Subcutaneous abdominal adipose tissue (tissue), 5 donors: ENCODE measurements around the gene ZFAND4.

Experiments used
- H3K27ac ChIP-seq: one replicate; pipeline ENCODE4 v1.7.0; 2013; ENCODE audit warnings: low read depth, mild to moderate bottlenecking, inconsistent platforms, low read length, moderate library complexity
- H3K27me3 ChIP-seq, 5 donors: one replicate each; pipeline ENCODE4 v1.7.0; 2013; ENCODE audit warnings: low read length in 5 of 5, inconsistent platforms in 1 of 5; ENCODE audit not compliant: control insufficient read depth in 5 of 5, insufficient read depth in 4 of 5
- H3K36me3 ChIP-seq, 5 donors: one replicate each; pipeline ENCODE4 v1.7.0; 2013; ENCODE audit warnings: low read length in 5 of 5; ENCODE audit not compliant: control insufficient read depth in 5 of 5, insufficient read depth in 5 of 5
- H3K4me1 ChIP-seq, 5 donors: one replicate each; pipeline ENCODE4 v1.7.0; 2013; ENCODE audit warnings: low read length in 5 of 5, mild to moderate bottlenecking in 3 of 5, moderate library complexity in 1 of 5; ENCODE audit not compliant: control insufficient read depth in 5 of 5, insufficient read depth in 5 of 5
- H3K4me3 ChIP-seq, 5 donors: one replicate each; pipeline ENCODE4 v1.7.0; 2013; ENCODE audit warnings: low read length in 5 of 5, low read depth in 1 of 5
- H3K9ac ChIP-seq, 5 donors: one replicate each; pipeline ENCODE4 v1.7.0; 2013; ENCODE audit warnings: low read length in 5 of 5, mild to moderate bottlenecking in 4 of 5, moderate library complexity in 3 of 5
- H3K9me3 ChIP-seq, 5 donors: one replicate each; pipeline ENCODE4 v1.7.0; 2013; ENCODE audit warnings: low read length in 5 of 5; ENCODE audit not compliant: control insufficient read depth in 5 of 5
- donor health status: healthy.
- donor health status: healthy.
- donor health status: healthy.
- donor health status: healthy.
- donor health status: healthy.

ZFAND4 gene

GRCh38 chr10:45644527-45644926 is 28.0 kb downstream of the ZFAND4 start:
- Histone ChIP-seq H3K4me3 (no peak overlapping the region), H3K4me1 (no peaks in the 10 kb centered on the region), H3K27ac (no peak overlapping the region), H3K9ac (no peak overlapping the region), H3K9me3 (no peaks in the 10 kb centered on the region), H3K36me3 (peaks cover 23 to 35% (median 28%) of the 10 kb centered on the region in 5 donors), H3K27me3 (no peaks in the 10 kb centered on the region)

- peaks cover 0 to 13% (median 11%) of the 10 kb centered on the region in 5 donors for H3K36me3 ChIP-seq
- no peaks in the 10 kb centered on the region for H3K4me1 ChIP-seq
- no peak overlapping the region for H3K27ac ChIP-seq
Measured at GRCh38 chr10:45640941-45641340, 31.6 kb downstream of the ZFAND4 start.

GRCh38 chr10:45640049-45640448 is 32.5 kb downstream of the ZFAND4 start:
- no peaks in the 10 kb centered on the region for H3K27me3 ChIP-seq
- H3K9me3 ChIP-seq, result no peaks in the 10 kb centered on the region
- H3K4me1 ChIP-seq, result no peaks in the 10 kb centered on the region
- peaks cover 0 to 17% (median 9%) of the 10 kb centered on the region in 5 donors for H3K36me3 ChIP-seq
- H3K4me3 ChIP-seq, result no peak overlapping the region
- H3K9ac ChIP-seq, result no peak overlapping the region
- H3K27ac ChIP-seq, result no peak overlapping the region

More at GRCh38 chr10:45640941-45641340, 31.6 kb downstream of the ZFAND4 start:
- Histone ChIP-seq H3K9me3 (no peaks in the 10 kb centered on the region), H3K27me3 (no peaks in the 10 kb centered on the region), H3K4me3 (no peak overlapping the region), H3K9ac (no peak overlapping the region)

- Histone ChIP-seq H3K36me3 (peaks cover 10 to 21% (median 13%) of the 10 kb centered on the region in 5 donors), H3K9me3 (no peaks in the 10 kb centered on the region), H3K4me1 (no peaks in the 10 kb centered on the region), H3K27me3 (no peaks in the 10 kb centered on the region), H3K4me3 (no peak overlapping the region), H3K9ac (no peak overlapping the region), H3K27ac (no peak overlapping the region)
Measured at GRCh38 chr10:45627412-45628048, 45.0 kb downstream of the ZFAND4 start.

- Histone ChIP-seq H3K27ac (no peak overlapping the region), H3K4me3 (no peak overlapping the region), H3K4me1 (no peaks in the 10 kb centered on the region)
Measured at GRCh38 chr10:45625879-45626278, 46.7 kb downstream of the ZFAND4 start.

GRCh38 chr10:45624724-45625123 is 47.8 kb downstream of the ZFAND4 start:
- Histone ChIP-seq H3K4me3 (no peak overlapping the region), H3K4me1 (no peaks in the 10 kb centered on the region), H3K27ac (no peak overlapping the region), H3K9ac (no peak overlapping the region), H3K9me3 (no peaks in the 10 kb centered on the region), H3K27me3 (no peaks in the 10 kb centered on the region), H3K36me3 (peaks cover 10 to 21% (median 13%) of the 10 kb centered on the region in 5 donors)

More at GRCh38 chr10:45625879-45626278, 46.7 kb downstream of the ZFAND4 start:
- Histone ChIP-seq H3K9me3 (no peaks in the 10 kb centered on the region), H3K9ac (no peak overlapping the region), H3K27me3 (no peaks in the 10 kb centered on the region), H3K36me3 (peaks cover 10 to 21% (median 13%) of the 10 kb centered on the region in 5 donors)

GRCh38 chr10:45614869-45615268 is 57.7 kb downstream of the ZFAND4 start:
- H3K27ac ChIP-seq, result no peak overlapping the region
- H3K9ac ChIP-seq, result no peak overlapping the region
- H3K4me3 ChIP-seq, result no peak overlapping the region
- H3K9me3 ChIP-seq, result no peaks in the 10 kb centered on the region
- H3K27me3 ChIP-seq, result no peaks in the 10 kb centered on the region
- peaks cover 12 to 20% (median 14%) of the 10 kb centered on the region in 5 donors for H3K36me3 ChIP-seq
- H3K4me1 ChIP-seq, result no peaks in the 10 kb centered on the region

- no peaks in the 10 kb centered on the region for H3K9me3 ChIP-seq
- H3K4me3 ChIP-seq, result no peak overlapping the region
- H3K27me3 ChIP-seq, result no peaks in the 10 kb centered on the region
- no peak overlapping the region for H3K9ac ChIP-seq
- no peaks in the 10 kb centered on the region for H3K4me1 ChIP-seq
- H3K36me3 ChIP-seq, result peaks cover 14 to 26% (median 16%) of the 10 kb centered on the region in 5 donors
- H3K27ac ChIP-seq, result no peak overlapping the region
Measured at GRCh38 chr10:45612741-45613140, 59.8 kb downstream of the ZFAND4 start.

- no peaks in the 10 kb centered on the region for H3K4me1 ChIP-seq
- no peak overlapping the region for H3K27ac ChIP-seq
- no peaks in the 10 kb centered on the region for H3K9me3 ChIP-seq
- H3K4me3 ChIP-seq, result no peak overlapping the region
- H3K9ac ChIP-seq, result no peak overlapping the region
- peaks cover 10 to 26% (median 16%) of the 10 kb centered on the region in 5 donors for H3K36me3 ChIP-seq
- no peaks in the 10 kb centered on the region for H3K27me3 ChIP-seq
Measured at GRCh38 chr10:45608052-45608451, 64.5 kb downstream of the ZFAND4 start.

GRCh38 chr10:45607276-45607675 is 65.3 kb downstream of the ZFAND4 start:
- Histone ChIP-seq H3K9ac (no peak overlapping the region), H3K36me3 (peaks cover 7 to 20% (median 16%) of the 10 kb centered on the region in 5 donors), H3K4me1 (no peaks in the 10 kb centered on the region), H3K4me3 (no peak overlapping the region), H3K27me3 (no peaks in the 10 kb centered on the region), H3K27ac (no peak overlapping the region), H3K9me3 (no peaks in the 10 kb centered on the region)
